GM19025 (cell line): ENCODE results near the gene ZNF10.

Experiments
- ATAC-seq: cut with Tn5 transposase; IDR thresholded peaks from one replicate; pipeline ENCODE4 v1.9.1; 2021; ENCODE audit warnings: mild to moderate bottlenecking, low read depth, moderate library complexity; ENCODE audit not compliant: unreplicated experiment

Gene ZNF10

GRCh38 chr12:133130038-133130807 is at the start of gene ZNF10, which contains the start of gene ZNF891:
Gene ZNF10 (plus strand): TSS chr12:133130627. CDS start chr12:133144493, 13,866 bp downstream.
Gene ZNF891 (minus strand): TSS chr12:133130274. CDS start chr12:133121918, 8,356 bp downstream.
- peak; percentile 89 for ATAC-seq

GRCh38 chr12:133081159-133081780 is 49.2 kb upstream of the ZNF10 start:
- no peak for ATAC-seq

GRCh38 chr12:133083345-133083744 is 47.1 kb upstream of the ZNF10 start:
- ATAC-seq, result no peak

GRCh38 chr12:133105620-133106019 is 24.8 kb upstream of the ZNF10 start:
- ATAC-seq, result no peak

GRCh38 chr12:133106253-133106652 is 24.2 kb upstream of the ZNF10 start:
- no peak for ATAC-seq

GRCh38 chr12:133107121-133107520 is 23.3 kb upstream of the ZNF10 start:
- no peak for ATAC-seq

GRCh38 chr12:133108150-133108549 is 22.3 kb upstream of the ZNF10 start:
- ATAC-seq, result no peak

GRCh38 chr12:133120385-133121191 is 9.8 kb upstream of the ZNF10 start:
- ATAC-seq, result no peak

- ATAC-seq, result no peak
Observed at GRCh38 chr12:133124674-133125073, 5.8 kb upstream of the ZNF10 start.

GRCh38 chr12:133129368-133130037 is 924 bp upstream of the ZNF10 start:
- no peak for ATAC-seq

GRCh38 chr12:133130808-133131128 is 341 bp downstream of the ZNF10 start:
- ATAC-seq, result no peak

- ATAC-seq, result no peak
Observed at GRCh38 chr12:133135747-133136146, 5.3 kb downstream of the ZNF10 start.

- ATAC-seq, result no peak
Observed at GRCh38 chr12:133145981-133146380, 15.6 kb downstream of the ZNF10 start.

- ATAC-seq, result no peak
Observed at GRCh38 chr12:133156125-133156690, 25.8 kb downstream of the ZNF10 start.

- ATAC-seq, result no peak
Observed at GRCh38 chr12:133165776-133166175, 35.3 kb downstream of the ZNF10 start.

- ATAC-seq, result no peak
Observed at GRCh38 chr12:133172491-133172890, 42.1 kb downstream of the ZNF10 start.

- no peak for ATAC-seq
Observed at GRCh38 chr12:133174901-133175300, 44.5 kb downstream of the ZNF10 start.

- ATAC-seq, result no peak
Observed at GRCh38 chr12:133180669-133181068, 50.2 kb downstream of the ZNF10 start.

- peak; percentile 68 for ATAC-seq
Observed at GRCh38 chr12:133181238-133181959, 51.0 kb downstream of the ZNF10 start, which contains the start of gene ZNF268. Gene ZNF268 (plus strand): TSS chr12:133181495. CDS start chr12:133181998, 503 bp downstream.

GRCh38 chr12:133190176-133190575 is 59.7 kb downstream of the ZNF10 start:
- no peak for ATAC-seq
